ENCODE results near the gene COQ8A.

GRCh38 chr1:226920446-226920894, 19.6 kb upstream of the COQ8A start:
- TF ChIP-seq CTCF (IDR thresholded peaks at IDR 0.05) (no peak), EZH2 (IDR thresholded peaks at IDR 0.05) (no peak)
